ENCODE data around the gene MVD.
A peak's percentile ranks its signal among the peaks of the same experiment; 100 is the strongest.

Gene MVD

GRCh38 chr16:88662843-88663606, at the start of gene MVD:
Gene MVD, minus strand, starts transcription at chr16:88663091. Its CDS starts 11 bp downstream, at chr16:88663080.
- peak; percentile 90 for DNase-seq (ENCODE audit: low read depth, low spot score)

GRCh38 chr16:88712362-88712979, 49.6 kb upstream of the MVD start:
- no peak for DNase-seq (ENCODE audit: low read depth, low spot score)

DNA sequence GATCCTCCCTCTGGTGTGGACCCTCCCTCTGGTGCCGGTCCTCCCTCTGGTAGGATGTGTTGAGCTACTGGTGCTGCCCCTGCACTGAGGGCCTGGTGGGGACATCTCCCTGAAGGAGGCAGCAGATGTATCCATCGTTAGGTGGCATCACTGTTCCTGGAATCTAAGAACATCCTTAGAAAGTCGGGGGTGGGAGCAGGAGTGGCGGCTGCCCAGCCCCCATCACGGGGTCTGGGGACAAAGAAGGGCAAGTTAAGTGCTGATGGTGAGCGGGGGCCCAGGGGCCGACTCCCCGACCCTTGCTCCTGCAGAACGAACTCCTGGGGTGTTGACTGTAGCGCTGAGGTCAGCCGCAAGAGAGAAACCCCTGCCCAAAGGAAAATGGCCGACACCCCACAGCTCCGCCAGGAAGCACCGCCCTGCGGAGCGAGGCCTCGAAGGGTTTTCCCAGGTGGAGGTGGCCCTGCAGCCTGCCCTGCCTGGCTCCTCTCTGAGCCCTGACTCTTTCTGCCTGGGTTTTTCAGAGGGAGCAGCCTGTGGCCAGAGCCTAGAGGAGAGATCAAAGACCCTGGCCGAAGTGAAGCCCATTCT, 49.0 kb upstream of the MVD start:
- no peak for DNase-seq (ENCODE audit: low read depth, low spot score)

DNA sequence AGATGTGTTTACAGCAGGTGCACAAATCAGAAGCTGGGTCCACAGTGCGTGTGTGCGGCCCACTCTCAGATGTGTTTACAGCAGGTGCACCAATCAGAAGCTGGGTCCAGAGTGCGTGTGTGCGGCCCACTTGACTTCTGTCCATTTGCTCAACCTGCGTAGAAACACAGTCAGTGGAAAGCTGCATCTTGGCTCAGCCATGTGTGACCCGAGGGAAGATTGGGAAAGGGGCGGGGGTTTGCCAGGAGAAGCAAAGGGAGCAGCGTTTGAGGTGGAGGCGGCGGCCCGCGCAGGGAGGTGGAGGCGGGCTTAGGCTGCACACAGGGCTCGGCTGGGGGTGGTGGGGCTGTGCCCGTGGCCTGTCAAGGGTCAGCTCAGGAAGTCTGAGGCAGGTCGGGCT, 47.7 kb upstream of the MVD start:
- DNase-seq (ENCODE audit: low read depth, low spot score): no peak

DNA sequence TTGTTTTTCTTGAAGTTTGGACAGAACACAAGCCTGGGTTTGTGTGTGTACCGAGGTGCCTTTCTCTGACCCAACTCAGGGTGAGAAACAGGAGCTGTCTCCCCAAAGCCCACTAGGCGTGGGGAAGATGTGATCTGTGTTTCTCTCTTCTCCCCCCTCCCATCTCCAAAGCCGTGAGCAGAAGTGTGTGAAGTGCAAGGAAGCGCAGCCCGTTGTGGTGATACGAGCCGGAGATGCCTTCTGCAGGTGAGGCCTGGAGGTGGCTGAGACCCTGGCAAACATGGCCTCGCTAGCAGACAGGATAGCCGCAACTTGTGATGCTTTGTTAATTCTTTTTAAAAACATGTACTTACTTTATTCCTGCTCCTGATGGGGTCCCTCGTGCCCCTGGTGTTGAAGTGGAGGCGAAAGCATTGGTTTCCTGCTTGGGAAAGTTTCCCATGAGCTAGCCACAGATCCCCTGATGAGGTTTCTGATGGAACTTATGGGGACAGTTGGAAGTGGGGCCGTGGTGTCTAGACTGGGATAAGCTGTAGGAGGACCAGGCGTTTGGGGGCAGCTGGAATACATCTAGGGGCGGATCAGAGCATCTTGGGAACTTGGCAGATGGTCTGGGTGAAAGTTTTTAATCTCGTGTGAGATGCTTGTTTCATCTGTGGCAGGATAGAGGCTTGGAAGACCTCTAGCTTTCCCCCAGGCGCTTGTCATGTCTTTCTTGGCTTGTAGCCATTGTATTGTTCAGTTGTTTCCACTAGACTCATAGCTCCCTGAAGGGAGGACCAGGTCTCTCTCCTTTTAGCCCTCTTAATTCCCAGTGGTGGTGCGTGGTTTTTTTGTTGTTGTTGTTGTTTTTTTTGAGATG, 44.3 kb upstream of the MVD start:
- no peak for DNase-seq (ENCODE audit: low read depth, low spot score)

DNA sequence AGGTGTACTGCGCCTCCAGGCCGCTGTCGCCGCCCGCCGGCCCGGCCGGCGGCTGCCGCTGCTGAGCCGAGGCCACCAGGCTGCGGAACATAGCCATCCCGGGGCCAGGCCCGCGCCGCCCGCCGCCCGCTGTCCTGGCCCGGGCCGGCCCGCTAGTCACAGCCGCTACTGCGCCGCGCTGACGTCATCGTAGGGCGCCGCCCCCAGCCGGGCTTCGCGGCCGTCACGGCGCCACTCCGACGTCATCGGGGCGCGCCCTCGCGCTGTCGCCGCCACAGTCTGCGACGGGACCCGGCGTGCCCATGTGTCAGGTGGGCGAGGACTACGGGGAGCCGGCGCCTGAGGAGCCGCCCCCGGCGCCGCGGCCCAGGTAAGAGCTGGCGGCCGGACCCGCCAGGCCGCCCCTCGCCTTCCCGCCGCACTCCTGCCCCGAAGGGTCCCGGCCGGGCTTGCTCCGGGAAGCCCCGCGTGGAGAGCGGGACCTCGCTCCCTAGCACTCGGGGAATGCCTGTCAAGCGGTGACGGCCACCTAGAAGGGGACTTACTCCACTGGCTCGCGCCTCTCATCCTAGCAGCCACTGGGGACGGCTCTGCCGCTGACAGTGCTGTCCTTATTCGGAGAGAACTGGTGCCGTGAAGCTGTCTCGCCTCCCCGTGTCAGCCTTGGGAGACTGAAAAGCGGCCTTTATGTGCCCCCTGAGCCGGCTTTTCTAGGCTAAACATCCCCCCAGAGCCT, 43.5 kb upstream of the MVD start, which contains the start of the genes CTU2 and RNF166:
Gene CTU2 (plus strand): TSS at position 275 of the 736 bp plus-strand sequence. CDS start 28 bp downstream, at position 303.
Gene RNF166 (minus strand): TSS at position 180 of the 736 bp plus-strand sequence. CDS start 83 bp downstream, at position 97.
- peak; percentile 81 for DNase-seq (ENCODE audit: low read depth, low spot score)

- DNase-seq (ENCODE audit: low read depth, low spot score): no peak
These were observed 42.9 kb upstream of the MVD start for GRCh38 chr16:88705801-88706228.

DNA sequence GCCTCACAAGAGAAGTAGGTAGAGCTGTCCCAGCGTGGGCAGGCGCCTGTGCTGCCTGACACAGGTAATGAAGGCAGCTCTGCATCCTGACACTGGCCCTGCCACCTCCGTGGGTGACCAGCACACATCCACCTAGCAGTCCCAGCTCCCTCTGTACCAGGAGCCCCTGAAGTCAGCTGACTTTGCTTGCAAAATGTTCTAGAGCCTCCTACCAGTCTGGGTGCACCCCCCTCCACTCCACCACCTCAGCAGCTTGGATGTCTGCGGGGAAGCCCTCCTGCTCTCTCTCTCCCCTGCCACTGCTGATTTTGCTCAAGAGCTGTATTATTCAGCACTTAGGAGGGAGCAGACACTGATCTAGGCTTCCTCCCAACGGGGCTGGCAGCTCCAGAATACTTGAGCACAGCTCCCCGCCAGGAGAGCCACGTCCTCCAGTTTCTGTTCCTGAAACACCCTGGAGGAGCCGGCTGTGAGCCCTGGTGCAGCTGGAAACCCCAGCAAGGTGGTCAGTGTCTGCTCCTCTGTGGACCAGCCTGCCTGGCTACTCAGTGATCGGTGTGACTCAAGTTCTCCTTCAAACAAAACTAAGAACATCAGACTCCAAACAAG, 42.3 kb upstream of the MVD start:
- DNase-seq (ENCODE audit: low read depth, low spot score): no peak

DNA sequence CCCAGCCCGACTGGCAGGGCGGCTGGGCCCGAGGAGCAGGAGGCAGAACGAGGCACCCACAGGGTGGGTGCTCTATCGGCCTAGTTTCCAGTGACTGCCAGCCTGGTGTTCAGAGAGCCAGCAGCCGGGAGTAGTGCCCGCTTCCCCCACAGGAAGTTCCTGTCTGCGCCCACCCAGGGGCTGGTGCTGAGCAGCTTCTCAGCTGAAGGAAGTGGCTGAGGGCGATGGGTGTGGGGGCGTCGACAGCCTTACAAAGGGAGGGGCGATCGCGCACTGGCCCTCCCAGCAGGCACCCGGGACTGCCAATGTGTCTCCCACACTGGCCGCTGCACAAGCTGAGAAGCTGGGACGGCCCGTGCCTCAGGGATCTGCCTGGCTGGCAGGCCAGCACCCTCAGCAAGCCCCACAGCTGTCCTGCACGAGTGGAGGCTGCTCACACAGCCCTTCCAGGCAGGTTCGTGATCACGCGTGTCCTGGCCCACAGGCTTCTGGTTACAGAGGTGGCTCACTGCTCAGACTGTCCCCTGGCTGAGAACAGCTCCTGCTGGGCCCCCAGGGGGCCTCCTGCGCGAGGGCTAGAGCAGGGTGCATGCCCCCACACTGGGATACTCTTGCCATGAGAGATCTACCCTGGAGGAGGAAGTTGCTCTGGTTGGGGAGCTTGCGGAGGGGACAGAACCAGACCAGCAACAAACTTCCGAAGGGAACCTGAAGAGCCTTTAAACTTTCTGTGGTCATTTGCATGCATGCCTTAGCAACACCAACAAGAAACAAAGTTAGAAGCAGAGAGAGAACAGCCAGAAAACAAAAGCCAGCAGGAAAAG, 40.8 kb upstream of the MVD start:
- peak; percentile 52 for DNase-seq (ENCODE audit: low read depth, low spot score)

DNA sequence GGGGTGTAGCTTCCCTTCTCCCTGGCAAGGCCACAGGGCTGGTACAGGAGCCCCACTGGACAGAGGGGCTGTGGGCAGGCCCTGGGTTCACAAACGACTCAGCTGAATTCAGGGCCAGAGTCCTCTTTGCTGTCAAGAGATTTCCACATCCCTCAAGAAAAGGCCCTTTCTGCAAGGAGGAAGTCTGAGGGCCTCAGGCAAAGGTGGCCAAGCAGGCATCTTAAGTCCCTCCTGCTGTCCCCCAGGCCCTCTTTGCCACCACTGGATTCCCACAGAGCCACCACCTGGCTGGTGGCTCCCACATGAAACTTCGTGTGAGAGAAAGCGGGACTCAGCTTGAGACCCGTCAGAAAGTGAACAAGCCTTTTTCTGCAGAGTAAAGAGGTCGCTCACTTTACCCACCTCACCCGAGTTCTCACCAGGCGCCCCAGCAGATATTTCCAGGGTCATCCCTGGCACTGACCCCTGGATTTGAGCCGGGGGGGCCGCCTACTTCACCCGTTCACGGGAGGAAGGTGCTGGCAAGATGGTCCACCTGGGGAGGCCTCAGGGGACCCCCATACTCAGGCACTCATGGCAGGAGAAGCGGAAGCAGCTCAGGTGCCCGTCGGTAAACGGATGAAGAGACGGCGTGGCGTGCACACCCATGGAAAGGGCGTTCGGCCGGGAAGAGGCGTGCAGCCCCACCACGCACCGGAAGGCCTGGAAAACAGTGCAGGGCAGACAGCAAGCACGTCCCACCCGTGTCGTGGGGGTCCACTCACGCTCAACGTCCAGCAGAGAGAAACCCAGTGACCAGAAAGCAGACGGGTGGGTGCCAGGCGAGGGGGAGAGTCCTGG, 39.7 kb upstream of the MVD start:
- DNase-seq (ENCODE audit: low read depth, low spot score): no peak

DNA sequence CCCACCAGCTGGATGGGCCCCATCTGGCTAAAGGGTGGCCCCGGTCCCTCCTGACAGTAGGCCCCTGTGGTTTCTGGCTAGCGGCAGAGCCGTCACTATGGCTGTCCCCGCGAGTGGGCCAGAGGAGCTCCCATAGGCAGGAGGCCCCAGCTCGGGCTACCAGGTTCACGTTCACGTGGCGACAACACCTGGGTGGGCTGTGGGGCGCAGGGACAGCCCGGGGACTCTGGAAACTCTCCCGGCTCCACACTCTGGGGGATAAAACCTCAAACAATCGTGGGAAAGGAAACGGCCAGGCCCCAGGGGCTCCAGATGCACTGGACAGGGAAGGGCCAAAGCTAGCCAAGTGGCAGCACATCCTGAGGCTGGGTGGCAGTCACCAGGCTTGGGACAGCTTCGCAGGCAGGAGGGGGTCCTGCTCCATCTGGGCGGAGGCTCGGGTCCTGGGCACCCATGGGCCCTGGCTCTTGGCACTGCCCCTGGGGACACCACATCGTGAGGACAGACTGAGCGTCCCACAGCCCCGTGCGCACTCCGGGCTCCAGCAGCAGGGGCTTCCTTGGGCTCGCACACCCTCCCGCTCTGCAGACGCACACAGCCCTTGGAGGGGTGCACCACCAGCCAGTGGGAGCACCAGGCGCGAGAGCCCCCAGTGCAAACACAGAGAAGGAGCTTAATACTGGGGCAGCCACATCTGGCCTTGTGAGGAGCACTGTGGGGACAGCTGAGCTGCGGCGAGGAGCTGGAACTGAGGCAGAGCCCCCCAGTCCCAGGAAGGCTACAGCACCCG, 38.9 kb upstream of the MVD start:
- no peak for DNase-seq (ENCODE audit: low read depth, low spot score)

DNA sequence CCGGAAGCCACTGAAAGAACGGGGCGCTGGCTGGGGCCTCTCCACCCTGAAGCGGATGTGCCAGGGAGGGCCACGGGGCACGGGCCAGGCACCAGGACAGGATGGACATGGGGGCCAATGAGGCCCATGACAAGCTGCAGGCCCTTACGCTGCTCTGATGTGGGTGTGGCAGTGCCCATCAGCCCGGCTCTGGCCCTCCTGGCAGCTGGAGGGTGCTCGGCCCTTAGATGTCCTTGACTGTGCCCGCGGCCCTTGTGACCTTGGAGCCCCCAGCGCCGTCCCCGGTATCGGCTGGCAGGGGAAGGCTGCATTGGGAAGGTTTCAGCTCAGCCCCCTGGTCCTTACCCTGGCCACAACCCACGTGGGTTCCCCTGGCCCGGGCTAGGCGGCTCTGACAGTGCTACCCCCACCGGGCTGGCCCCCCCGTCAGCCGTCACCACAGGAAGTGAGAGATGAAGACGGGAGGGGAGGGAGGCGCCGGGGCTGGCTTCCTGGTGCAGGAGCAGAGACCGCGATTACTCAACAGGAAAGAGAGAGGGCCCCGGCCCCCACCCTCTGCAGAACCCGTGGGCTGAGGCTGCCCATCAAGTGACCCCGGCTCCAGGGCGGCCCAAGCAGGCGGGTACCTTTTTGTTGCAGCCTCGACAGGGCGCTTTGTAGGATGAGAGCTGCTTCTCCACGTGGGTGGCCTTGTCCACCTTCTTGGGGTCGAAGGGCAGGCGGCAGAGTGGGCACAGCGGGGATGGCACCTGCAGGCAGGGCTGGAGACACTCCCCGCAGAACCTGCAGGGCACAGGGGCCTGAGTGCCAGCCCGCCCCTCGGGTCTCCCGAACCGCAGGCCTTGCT, 38.0 kb upstream of the MVD start:
- DNase-seq (ENCODE audit: low read depth, low spot score): peak; percentile 82

DNA sequence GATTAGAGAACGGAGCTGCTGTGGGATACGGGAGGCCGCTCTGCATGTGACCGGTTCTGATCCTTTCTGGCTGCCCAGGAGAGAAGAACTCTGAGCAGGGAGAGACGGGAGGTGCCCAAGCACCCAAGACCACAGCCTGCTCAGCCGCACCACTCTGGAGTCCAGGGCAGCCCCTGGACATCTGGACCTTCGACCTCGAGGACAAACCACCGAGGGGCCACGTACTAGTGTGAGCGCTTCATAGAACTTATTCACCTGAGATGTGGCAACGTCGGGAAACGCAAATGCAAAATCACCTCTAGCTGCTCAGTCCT, 37.4 kb upstream of the MVD start:
- DNase-seq (ENCODE audit: low read depth, low spot score): no peak

DNA sequence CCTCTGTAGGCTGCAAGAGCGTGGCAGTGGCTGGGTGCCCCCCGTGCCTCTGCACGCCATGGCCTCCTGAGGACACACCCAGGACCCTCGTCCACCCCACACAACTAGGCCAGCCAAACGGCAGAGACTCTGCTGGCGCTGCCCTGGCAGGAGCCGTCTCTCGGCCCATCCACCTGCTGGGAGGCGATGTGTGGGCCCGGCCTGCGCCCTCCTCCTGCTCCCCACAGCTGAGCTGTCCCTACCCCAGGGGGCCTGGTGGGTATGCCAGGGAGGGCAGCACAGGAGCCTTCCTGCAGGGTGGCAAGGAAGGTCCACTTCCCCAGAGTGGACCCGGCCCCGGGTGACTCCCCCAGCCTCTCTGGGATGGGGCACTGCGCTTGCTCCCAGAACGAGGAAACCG, 36.3 kb upstream of the MVD start:
- no peak for DNase-seq (ENCODE audit: low read depth, low spot score)

DNA sequence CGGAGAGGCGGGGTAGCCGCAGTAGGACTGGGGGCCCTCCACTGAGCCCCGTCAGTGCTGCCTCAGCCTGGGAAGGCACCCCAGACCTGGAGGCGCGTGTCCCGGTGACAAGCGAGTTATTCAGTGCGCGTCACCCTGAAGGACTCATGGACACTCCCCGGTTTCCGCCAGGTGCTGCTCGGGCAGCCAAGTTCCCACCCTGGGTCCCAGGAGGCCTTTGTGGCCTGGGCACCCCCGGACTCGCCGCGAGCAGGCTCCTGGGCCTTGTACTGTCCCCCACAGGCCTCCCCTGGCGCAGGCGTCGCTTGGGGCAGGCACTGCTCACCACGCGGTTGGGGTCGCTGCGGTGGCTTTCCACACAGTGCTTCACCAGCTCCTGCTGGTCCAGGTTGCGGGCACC, 35.8 kb upstream of the MVD start:
- DNase-seq (ENCODE audit: low read depth, low spot score): no peak

GRCh38 chr16:88697831-88698615, 35.1 kb upstream of the MVD start:
- no peak for DNase-seq (ENCODE audit: low read depth, low spot score)

Measured in activated naive CD8-positive, alpha-beta T cell treated with anti-CD3 and anti-CD28 coated beads, Interleukin-2, amount 50 U/mL, for 16 hours (primary cell).